HepG2 (cell line): ENCODE measurements around the gene ZNF341. TPM values are rescaled to one million over a fixed set of nuclear protein-coding genes. Genes with fewer than 3 reads are reported as not detected.

Source experiments
- ESRRA ChIP-seq: sonication (generic); formaldehyde crosslinking; IDR thresholded peaks from 2 replicates; pipeline ENCODE4 v1.5.1; 2020; ENCODE audit warnings: mild to moderate bottlenecking, low read depth, missing genetic modification reagents
- FOXA3 ChIP-seq: IDR thresholded peaks from 2 replicates; pipeline ENCODE4 v1.6.1; 2016; ENCODE audit warnings: missing genetic modification reagents, missing compliant biosample characterization
- HHEX ChIP-seq: IDR thresholded peaks from 2 replicates; pipeline ENCODE4 v1.6.1; 2016; ENCODE audit warnings: control low read depth
- HNF4G ChIP-seq, 2 experiments: sonication (generic) in 1 of 2; formaldehyde crosslinking in 1 of 2; IDR thresholded peaks; 2 replicates each; pipeline versions ENCODE4 v1.4.0 to v1.6.1; 2011 to 2020; ENCODE audit warnings: borderline replicate concordance in 2 of 2, low read depth in 2 of 2, mild to moderate bottlenecking in 2 of 2, low read length in 1 of 2, missing genetic modification reagents in 1 of 2, moderate library complexity in 1 of 2
- KLF9 ChIP-seq: IDR thresholded peaks from 2 replicates; pipeline ENCODE4 v1.6.1; 2016; ENCODE audit warnings: low read depth
- MAF1 ChIP-seq: sonication (generic); formaldehyde crosslinking; IDR thresholded peaks from 2 replicates; pipeline ENCODE4 v1.5.0; 2020; ENCODE audit warnings: missing genetic modification reagents, borderline replicate concordance
- MAFF ChIP-seq: IDR thresholded peaks from 2 replicates; pipeline ENCODE4 v1.6.1; 2011; ENCODE audit warnings: low read depth, low read length, improper control_type of control experiment
- NFATC3 ChIP-seq: sonication (generic); formaldehyde crosslinking; IDR thresholded peaks from 2 replicates; pipeline ENCODE4 v1.5.1; 2020; ENCODE audit warnings: mild to moderate bottlenecking, missing genetic modification reagents
- TCF12 ChIP-seq, 2 experiments: fragments of 450-650 bp in 1 of 2; sonication (generic) in 1 of 2; formaldehyde crosslinking in 1 of 2; IDR thresholded peaks; 2 replicates each; pipeline versions ENCODE4 v1.6.1 to v1.8.0; 2017 to 2022; ENCODE audit warnings: antibody characterized with exemption in 1 of 2, mild to moderate bottlenecking in 1 of 2, missing genetic modification reagents in 1 of 2, moderate library complexity in 1 of 2
- TEAD3 ChIP-seq: optimal IDR thresholded peaks from 2 replicates; pipeline ENCODE3; 2016; ENCODE audit warnings: borderline replicate concordance
- TOE1 ChIP-seq: sonication (generic); formaldehyde crosslinking; IDR thresholded peaks from 2 replicates; pipeline ENCODE4 v1.4.0; 2020; ENCODE audit warnings: mild to moderate bottlenecking, missing genetic modification reagents
- ZFP82 ChIP-seq: sonication (generic); formaldehyde crosslinking; IDR thresholded peaks from 2 replicates; pipeline ENCODE4 v1.5.1; 2020; ENCODE audit warnings: mild to moderate bottlenecking, missing genetic modification reagents, borderline replicate concordance
- ZNF12 ChIP-seq: sonication (generic); formaldehyde crosslinking; IDR thresholded peaks from 2 replicates; pipeline ENCODE4 v1.5.0; 2020; ENCODE audit warnings: missing genetic modification reagents
- ZNF235 ChIP-seq: sonication (generic); formaldehyde crosslinking; IDR thresholded peaks from 2 replicates; pipeline ENCODE4 v1.8.1; 2023; ENCODE audit warnings: mild to moderate bottlenecking, missing genetic modification reagents, borderline replicate concordance
- ZNF24 ChIP-seq: fragments of 450-650 bp; IDR thresholded peaks from 2 replicates; pipeline ENCODE4 v1.6.1; 2017; ENCODE audit warnings: antibody characterized with exemption, mild to moderate bottlenecking
- ZNF251 ChIP-seq: sonication (generic); formaldehyde crosslinking; IDR thresholded peaks from 2 replicates; pipeline ENCODE4 v1.9.0; 2021; ENCODE audit warnings: mild to moderate bottlenecking, missing genetic modification reagents
- ZNF3 ChIP-seq: IDR thresholded peaks from 2 replicates; pipeline ENCODE4 v1.7.0; 2017; ENCODE audit warnings: inconsistent platforms
- ZNF549 ChIP-seq: sonication (generic); formaldehyde crosslinking; IDR thresholded peaks from 2 replicates; pipeline ENCODE4 v1.5.0; 2020; ENCODE audit warnings: missing genetic modification reagents
- ZNF660 ChIP-seq: sonication (generic); formaldehyde crosslinking; IDR thresholded peaks from 2 replicates; pipeline ENCODE4 v1.5.1; 2020; ENCODE audit warnings: mild to moderate bottlenecking, low read depth, missing genetic modification reagents, borderline replicate concordance
- ZNF710 ChIP-seq: sonication (generic); formaldehyde crosslinking; IDR thresholded peaks from 2 replicates; pipeline ENCODE4 v1.5.0; 2020; ENCODE audit warnings: mild to moderate bottlenecking, missing genetic modification reagents, borderline replicate concordance
- ZNF766 ChIP-seq: sonication (generic); formaldehyde crosslinking; IDR thresholded peaks from 2 replicates; pipeline ENCODE4 v1.5.0; 2020; ENCODE audit warnings: missing genetic modification reagents, borderline replicate concordance
- polyA plus RNA-seq, 8 experiments: library from polyadenylated mRNA; depleted of rRNA in 3 of 8; stranded (reverse) in 7 of 8; unstranded in 1 of 8; fragments of >200 nt; fragmentation: Illumina TruSeq in 4 of 8; extraction: Trizol in 4 of 8; gene quantifications; 2 replicates each; pipeline versions ENCODE4 v1.2.1 to v1.2.3, GENCODE V29; 2011 to 2016; ENCODE audit warnings: low read depth in 4 of 8, missing spikeins in 1 of 8, mixed read lengths in 1 of 8; ENCODE audit not compliant: insufficient read depth in 1 of 8
- total RNA-seq, 5 experiments: library from RNA; depleted of rRNA; stranded (reverse); fragments of >200 nt; fragmentation: Illumina TruSeq; extraction: Trizol; gene quantifications; 2 replicates each; pipeline ENCODE4 v1.2.3, GENCODE V29; 2016; ENCODE audit warnings: low read depth in 1 of 5
- TF ChIP-seq, protein P1 (sequence below): IDR thresholded peaks from 2 replicates; pipeline ENCODE4 v1.6.1; 2016; ENCODE audit warnings: low read depth, missing genetic modification reagents, missing compliant biosample characterization

ZNF341 gene
- total and polyA plus RNA-seq, 2 of the 13 experiments (the other 11 are each of a cell fraction or from before 2014, with no cell fraction given) = 1.1 to 2.2 TPM

GRCh38 chr20:33796263-33796906, 64.6 kb downstream of the ZNF341 start (continued):
- TF ChIP-seq HNF4G (IDR thresholded peaks at IDR 0.05; ENCODE audit: borderline replicate concordance, low read depth, low read length) (no peak), HNF4G (CRISPR knock-in tag; IDR thresholded peaks at IDR 0.05; ENCODE audit: borderline replicate concordance, low read depth) (no peak), ZNF766 (CRISPR knock-in tag) (no peak), ZNF235 (no peak), ZNF660 (CRISPR knock-in tag) (no peak), FOXA3 (CRISPR knock-in tag) (no peak), NFATC3 (CRISPR knock-in tag) (peak; percentile 21; the same call in 1 of the 2 replicates), HHEX (no peak), ZNF710 (CRISPR knock-in tag) (no peak), KLF9 (CRISPR knock-in tag) (no peak), ZNF12 (CRISPR knock-in tag) (no peak), MAFF (no peak), ZNF251 (CRISPR knock-in tag) (no peak), ZNF549 (CRISPR knock-in tag) (no peak), ZNF3 (CRISPR knock-in tag) (peak; percentile 93), TEAD3 (CRISPR knock-in tag) (no peak), MAF1 (CRISPR knock-in tag) (no peak), ZNF24 (0 out of 2 replicates have a peak, but pooled peaks have one; percentile 17), TCF12 (IDR thresholded peaks at IDR 0.05) (no peak), TCF12 (CRISPR knock-in tag; IDR thresholded peaks at IDR 0.05) (no peak), TOE1 (CRISPR knock-in tag) (no peak), ESRRA (CRISPR knock-in tag) (no peak), ZFP82 (CRISPR knock-in tag) (no peak)
- TF ChIP-seq, protein P1, sequence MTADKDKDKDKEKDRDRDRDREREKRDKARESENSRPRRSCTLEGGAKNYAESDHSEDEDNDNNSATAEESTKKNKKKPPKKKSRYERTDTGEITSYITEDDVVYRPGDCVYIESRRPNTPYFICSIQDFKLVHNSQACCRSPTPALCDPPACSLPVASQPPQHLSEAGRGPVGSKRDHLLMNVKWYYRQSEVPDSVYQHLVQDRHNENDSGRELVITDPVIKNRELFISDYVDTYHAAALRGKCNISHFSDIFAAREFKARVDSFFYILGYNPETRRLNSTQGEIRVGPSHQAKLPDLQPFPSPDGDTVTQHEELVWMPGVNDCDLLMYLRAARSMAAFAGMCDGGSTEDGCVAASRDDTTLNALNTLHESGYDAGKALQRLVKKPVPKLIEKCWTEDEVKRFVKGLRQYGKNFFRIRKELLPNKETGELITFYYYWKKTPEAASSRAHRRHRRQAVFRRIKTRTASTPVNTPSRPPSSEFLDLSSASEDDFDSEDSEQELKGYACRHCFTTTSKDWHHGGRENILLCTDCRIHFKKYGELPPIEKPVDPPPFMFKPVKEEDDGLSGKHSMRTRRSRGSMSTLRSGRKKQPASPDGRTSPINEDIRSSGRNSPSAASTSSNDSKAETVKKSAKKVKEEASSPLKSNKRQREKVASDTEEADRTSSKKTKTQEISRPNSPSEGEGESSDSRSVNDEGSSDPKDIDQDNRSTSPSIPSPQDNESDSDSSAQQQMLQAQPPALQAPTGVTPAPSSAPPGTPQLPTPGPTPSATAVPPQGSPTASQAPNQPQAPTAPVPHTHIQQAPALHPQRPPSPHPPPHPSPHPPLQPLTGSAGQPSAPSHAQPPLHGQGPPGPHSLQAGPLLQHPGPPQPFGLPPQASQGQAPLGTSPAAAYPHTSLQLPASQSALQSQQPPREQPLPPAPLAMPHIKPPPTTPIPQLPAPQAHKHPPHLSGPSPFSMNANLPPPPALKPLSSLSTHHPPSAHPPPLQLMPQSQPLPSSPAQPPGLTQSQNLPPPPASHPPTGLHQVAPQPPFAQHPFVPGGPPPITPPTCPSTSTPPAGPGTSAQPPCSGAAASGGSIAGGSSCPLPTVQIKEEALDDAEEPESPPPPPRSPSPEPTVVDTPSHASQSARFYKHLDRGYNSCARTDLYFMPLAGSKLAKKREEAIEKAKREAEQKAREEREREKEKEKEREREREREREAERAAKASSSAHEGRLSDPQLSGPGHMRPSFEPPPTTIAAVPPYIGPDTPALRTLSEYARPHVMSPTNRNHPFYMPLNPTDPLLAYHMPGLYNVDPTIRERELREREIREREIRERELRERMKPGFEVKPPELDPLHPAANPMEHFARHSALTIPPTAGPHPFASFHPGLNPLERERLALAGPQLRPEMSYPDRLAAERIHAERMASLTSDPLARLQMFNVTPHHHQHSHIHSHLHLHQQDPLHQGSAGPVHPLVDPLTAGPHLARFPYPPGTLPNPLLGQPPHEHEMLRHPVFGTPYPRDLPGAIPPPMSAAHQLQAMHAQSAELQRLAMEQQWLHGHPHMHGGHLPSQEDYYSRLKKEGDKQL = no peak
